GM10266 (cell line): Measurements from ENCODE around the gene ATXN7L1.

ENCODE experiments used
- DNase-seq: peaks from one replicate; pipeline ENCODE4 v3.0.0; 2012; ENCODE audit errors: extremely low spot score
- CTCF ChIP-seq: IDR thresholded peaks from 2 replicates; pipeline ENCODE4 v1.5.1; 2012; ENCODE audit warnings: mild to moderate bottlenecking, low read depth; ENCODE audit not compliant: control insufficient read depth, insufficient read depth; ENCODE audit errors: missing control alignments

Gene ATXN7L1

GRCh38 chr7:105879782-105880181 lies 3.4 kb upstream of the ATXN7L1 start:
- no peak for DNase-seq
- TF ChIP-seq CTCF: no peak

GRCh38 chr7:105878746-105879605 lies 2.6 kb upstream of the ATXN7L1 start:
- no peak for DNase-seq
- no peak for TF ChIP-seq CTCF

- TF ChIP-seq CTCF: no peak
- no peak for DNase-seq
These were observed 1.3 kb upstream of the ATXN7L1 start for GRCh38 chr7:105877736-105878135.

- peak; percentile 34 for DNase-seq
- no peak for TF ChIP-seq CTCF
These were observed 684 bp upstream of the ATXN7L1 start for GRCh38 chr7:105876964-105877601.

- TF ChIP-seq CTCF: no peak
- DNase-seq: no peak
These were observed 894 bp downstream of the ATXN7L1 start for GRCh38 chr7:105875505-105875904.

- TF ChIP-seq CTCF: no peak
- no peak for DNase-seq
These were observed 2.3 kb downstream of the ATXN7L1 start for GRCh38 chr7:105874055-105874454.

GRCh38 chr7:105872491-105872890 lies 3.9 kb downstream of the ATXN7L1 start:
- no peak for TF ChIP-seq CTCF
- DNase-seq: no peak
